GM10248 (cell line): ENCODE results near the gene SZT2.

Source experiments
- CTCF ChIA-PET: fragments of 300-600 bp; sonication (Branson Sonifier 250); formaldehyde crosslinking; extraction: SDS; loops from one replicate; lab custom pipeline; 2021; ENCODE audit warnings: antibody characterized with exemption; lab: Yijun Ruan, JAX
- POLR2A ChIA-PET: fragments of 350-650 bp; sonication (Branson Sonifier 250); formaldehyde crosslinking; extraction: SDS; loops from one replicate; lab custom pipeline; 2020; ENCODE audit warnings: antibody characterized with exemption; lab: Yijun Ruan, JAX
- DNase-seq: peaks from one replicate; pipeline ENCODE4 v3.0.0; 2012; ENCODE audit errors: extremely low spot score
- TF ChIP-seq, protein P1 (sequence below): IDR thresholded peaks from 2 replicates; pipeline ENCODE4 v1.5.1; 2012; ENCODE audit warnings: mild to moderate bottlenecking, low read depth; ENCODE audit errors: extremely low read depth, missing control alignments, control extremely low read depth

The SZT2 gene

GRCh38 chr1:43444151-43444828 lies 54.6 kb downstream of the SZT2 start:
- DNase-seq: no peak
- ChIA-PET CTCF (interaction anchor here (0.9 to 2.7 kb wide), 2 partner anchors 10 to 490 kb away, joined by 3 to 9 read pairs; partner anchors contain the start of gene HYI), POLR2A (no interaction called here)
- TF ChIP-seq, protein P1, sequence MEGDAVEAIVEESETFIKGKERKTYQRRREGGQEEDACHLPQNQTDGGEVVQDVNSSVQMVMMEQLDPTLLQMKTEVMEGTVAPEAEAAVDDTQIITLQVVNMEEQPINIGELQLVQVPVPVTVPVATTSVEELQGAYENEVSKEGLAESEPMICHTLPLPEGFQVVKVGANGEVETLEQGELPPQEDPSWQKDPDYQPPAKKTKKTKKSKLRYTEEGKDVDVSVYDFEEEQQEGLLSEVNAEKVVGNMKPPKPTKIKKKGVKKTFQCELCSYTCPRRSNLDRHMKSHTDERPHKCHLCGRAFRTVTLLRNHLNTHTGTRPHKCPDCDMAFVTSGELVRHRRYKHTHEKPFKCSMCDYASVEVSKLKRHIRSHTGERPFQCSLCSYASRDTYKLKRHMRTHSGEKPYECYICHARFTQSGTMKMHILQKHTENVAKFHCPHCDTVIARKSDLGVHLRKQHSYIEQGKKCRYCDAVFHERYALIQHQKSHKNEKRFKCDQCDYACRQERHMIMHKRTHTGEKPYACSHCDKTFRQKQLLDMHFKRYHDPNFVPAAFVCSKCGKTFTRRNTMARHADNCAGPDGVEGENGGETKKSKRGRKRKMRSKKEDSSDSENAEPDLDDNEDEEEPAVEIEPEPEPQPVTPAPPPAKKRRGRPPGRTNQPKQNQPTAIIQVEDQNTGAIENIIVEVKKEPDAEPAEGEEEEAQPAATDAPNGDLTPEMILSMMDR: no peak

GRCh38 chr1:43444836-43445235 lies 55.1 kb downstream of the SZT2 start:
- ChIA-PET POLR2A (no interaction called here), CTCF (interaction anchor here (0.9 to 2.7 kb wide), 2 partner anchors 10 to 490 kb away, joined by 3 to 9 read pairs; partner anchors contain the start of gene HYI)
- TF ChIP-seq, protein P1: no peak
- no peak for DNase-seq

GRCh38 chr1:43445606-43446387 lies 56.1 kb downstream of the SZT2 start:
- CTCF ChIA-PET: no interaction called here
- POLR2A ChIA-PET: no interaction called here
- DNase-seq: no peak
- TF ChIP-seq, protein P1: no peak

DNA sequence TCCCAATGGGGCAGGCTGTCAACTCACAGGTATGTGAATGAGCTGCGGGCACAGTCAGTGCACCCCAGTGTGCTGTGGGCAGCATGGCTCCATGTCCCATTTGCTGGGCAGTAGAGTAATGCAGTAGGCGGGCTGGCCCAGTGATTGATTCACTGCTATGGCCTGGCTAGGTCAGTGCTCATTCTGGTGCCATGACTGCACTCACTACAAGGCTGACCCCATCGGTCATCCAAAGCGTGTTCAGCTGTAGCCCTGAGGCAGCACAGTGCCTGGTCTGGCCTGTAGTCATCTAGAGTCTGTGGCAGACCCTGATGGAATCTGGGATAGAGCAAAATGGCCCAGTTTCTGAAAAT lies 56.7 kb downstream of the SZT2 start:
- TF ChIP-seq, protein P1: no peak
- ChIA-PET CTCF (no interaction called here), POLR2A (interaction anchor here (0.5 kb wide), 1 partner anchor 683 kb away, joined by 9 read pairs; no protein-coding TSS in a partner anchor)
- DNase-seq: no peak

DNA sequence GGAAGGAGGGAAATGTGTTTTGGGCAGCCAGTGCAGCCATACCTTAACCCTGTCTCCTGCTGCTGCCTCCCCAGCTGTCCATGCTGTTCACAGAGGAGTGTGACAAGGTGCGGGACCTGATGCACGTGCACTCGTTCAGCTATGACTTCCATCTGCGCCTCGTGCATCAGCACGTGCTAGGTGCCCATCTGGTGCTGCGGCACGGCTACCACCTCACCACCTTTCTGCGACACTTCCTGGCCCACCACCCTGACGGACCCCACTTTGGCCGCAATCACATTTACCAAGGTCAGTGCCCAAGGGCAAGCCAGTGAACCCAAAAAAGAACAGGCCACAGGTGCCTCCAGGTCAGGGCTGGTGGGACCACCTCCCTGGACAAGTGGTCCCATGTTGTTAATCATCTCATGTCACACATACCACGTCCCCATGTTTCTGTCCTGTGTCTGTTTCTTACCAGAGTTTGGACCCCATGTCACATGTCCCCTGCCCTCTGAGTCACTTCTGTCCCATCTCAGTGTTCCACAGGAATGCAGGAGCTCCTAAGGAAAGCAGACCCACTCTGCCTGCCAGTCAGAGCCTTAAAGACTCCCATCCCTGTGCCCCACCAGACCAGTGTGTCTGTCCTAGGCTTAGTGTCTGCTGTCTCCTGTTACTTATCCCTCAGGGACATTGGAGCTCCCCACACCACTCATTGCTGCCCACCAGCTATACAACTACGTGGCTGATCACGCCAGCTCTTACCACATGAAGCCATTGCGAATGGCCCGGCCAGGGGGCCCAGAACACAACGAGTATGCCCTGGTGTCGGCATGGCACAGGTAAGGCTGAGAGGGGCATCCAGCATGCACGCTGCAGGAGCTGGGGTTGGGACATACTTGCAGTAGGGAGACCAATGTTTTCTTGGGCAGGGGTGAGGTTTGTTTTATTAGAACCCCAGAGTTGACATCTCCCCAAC lies 57.5 kb downstream of the SZT2 start:
- POLR2A ChIA-PET: interaction anchor here (0.5 kb wide), 1 partner anchor 684 kb away, joined by 9 read pairs; no protein-coding TSS in a partner anchor
- DNase-seq: no peak
- CTCF ChIA-PET: no interaction called here
- TF ChIP-seq, protein P1: no peak
